Loucy (cell line): ENCODE data around the gene TUBB6.

Experiments used
- H2AFZ ChIP-seq: fragments of 200-600 bp; sonication (generic); 2 replicates; pipeline ENCODE4 v1.6.0; 2016; ENCODE audit warnings: antibody characterized with exemption, mild to moderate bottlenecking, low read length, moderate library complexity
- H3F3A ChIP-seq: fragments of 200-600 bp; 2 replicates; pipeline ENCODE4 v1.6.0; 2016; ENCODE audit warnings: antibody characterized with exemption, low read depth, mild to moderate bottlenecking
- H3K27me3 ChIP-seq: fragments of 200-600 bp; sonication (generic); 2 replicates; pipeline ENCODE4 v1.6.1; 2014; ENCODE audit warnings: low read length, mild to moderate bottlenecking; ENCODE audit not compliant: insufficient read depth, poor library complexity, severe bottlenecking
- H3K36me3 ChIP-seq: fragments of 200-600 bp; sonication (generic); 2 replicates; pipeline ENCODE4 v1.6.1; 2016; ENCODE audit warnings: low read length; ENCODE audit not compliant: insufficient read depth
- H3K4me1 ChIP-seq: fragments of 200-600 bp; sonication (generic); 2 replicates; pipeline ENCODE4 v1.5.1; 2014; ENCODE audit warnings: low read length, mild to moderate bottlenecking; ENCODE audit not compliant: insufficient read depth, poor library complexity, severe bottlenecking
- H3K4me2 ChIP-seq: fragments of 200-600 bp; sonication (generic); 2 replicates; pipeline ENCODE4 v1.6.0; 2014; ENCODE audit warnings: antibody characterized with exemption, low read length, low read depth, mild to moderate bottlenecking; ENCODE audit not compliant: poor library complexity, severe bottlenecking
- H3K4me3 ChIP-seq: fragments of 200-600 bp; sonication (generic); 2 replicates; pipeline ENCODE4 v1.5.1; 2014; ENCODE audit warnings: low read length, mild to moderate bottlenecking, mixed read lengths; ENCODE audit not compliant: poor library complexity, severe bottlenecking
- H3K79me2 ChIP-seq: fragments of 200-600 bp; sonication (generic); 2 replicates; pipeline ENCODE4 v1.6.1; 2014; ENCODE audit warnings: low read length; ENCODE audit not compliant: insufficient read depth
- H3K9ac ChIP-seq: fragments of 200-600 bp; sonication (generic); 2 replicates; pipeline ENCODE4 v1.6.0; 2014; ENCODE audit warnings: mild to moderate bottlenecking, low read depth, low read length, moderate library complexity; ENCODE audit not compliant: poor library complexity, severe bottlenecking
- H3K9me2 ChIP-seq: fragments of 200-600 bp; sonication (generic); replicated peaks from 2 replicates; pipeline ENCODE4 v1.6.1; 2016; ENCODE audit warnings: low read depth, low read length, mixed read lengths
- H3K9me3 ChIP-seq: fragments of 200-600 bp; sonication (generic); 2 replicates; pipeline ENCODE4 v1.6.1; 2014; ENCODE audit warnings: mild to moderate bottlenecking, antibody characterized with exemption, low read length, low read depth; ENCODE audit not compliant: insufficient read depth
- H4K20me1 ChIP-seq: fragments of 200-600 bp; sonication (generic); 2 replicates; pipeline ENCODE4 v1.6.0; 2014; ENCODE audit warnings: antibody characterized with exemption, low read length, mild to moderate bottlenecking; ENCODE audit not compliant: insufficient read depth, poor library complexity, severe bottlenecking
- EZH2phosphoT487 ChIP-seq: fragments of 200-600 bp; IDR thresholded peaks from 2 replicates; pipeline ENCODE4 v1.6.1; 2018; ENCODE audit warnings: antibody characterized with exemption, mild to moderate bottlenecking, moderate library complexity, borderline replicate concordance
- TF ChIP-seq, protein P1 (sequence below): fragments of 200-600 bp; sonication (generic); conservative IDR thresholded peaks from 2 replicates; pipeline ENCODE4 v1.5.1; 2014; ENCODE audit warnings: mild to moderate bottlenecking, antibody characterized with exemption, low read length

TUBB6 gene

DNA sequence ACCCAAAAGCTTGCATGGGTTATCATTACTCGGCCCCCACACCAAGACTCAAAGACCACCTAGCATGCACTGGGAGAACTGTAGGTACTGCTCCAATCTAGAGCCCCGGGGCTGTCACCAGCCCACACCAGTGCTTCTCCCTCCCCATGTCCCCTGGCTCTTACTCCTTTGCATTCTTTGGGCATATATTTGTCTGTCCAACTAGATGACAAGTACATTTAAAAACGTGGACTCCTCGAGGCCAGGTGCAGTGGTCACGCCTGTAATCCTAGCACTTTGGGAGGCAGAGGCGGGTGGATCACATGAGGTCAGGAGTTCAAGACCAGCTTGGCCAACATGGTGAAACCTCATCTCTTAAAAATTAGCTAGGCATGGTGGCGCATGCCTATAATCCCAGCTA lies 61.2 kb downstream of the TUBB6 start:
- Histone ChIP-seq H3K9me2 (no peaks in the 10 kb centered on the region), H3F3A (no peaks in the 10 kb centered on the region; the same call in 1 of the 2 replicates), H3K9me3 (no peaks in the 10 kb centered on the region), H3K4me1 (peaks cover 29% of the 10 kb centered on the region), H3K4me2 (no peak overlapping the region), H3K79me2 (peaks cover 75% of the 10 kb centered on the region), H2AFZ (no peak overlapping the region), H3K9ac (no peak overlapping the region), H4K20me1 (peaks cover 48% of the 10 kb centered on the region), H3K4me3 (no peak overlapping the region), H3K36me3 (peaks cover 40% of the 10 kb centered on the region; the same call in 1 of the 2 replicates), H3K27me3 (no peaks in the 10 kb centered on the region)
- TF ChIP-seq, protein P1, sequence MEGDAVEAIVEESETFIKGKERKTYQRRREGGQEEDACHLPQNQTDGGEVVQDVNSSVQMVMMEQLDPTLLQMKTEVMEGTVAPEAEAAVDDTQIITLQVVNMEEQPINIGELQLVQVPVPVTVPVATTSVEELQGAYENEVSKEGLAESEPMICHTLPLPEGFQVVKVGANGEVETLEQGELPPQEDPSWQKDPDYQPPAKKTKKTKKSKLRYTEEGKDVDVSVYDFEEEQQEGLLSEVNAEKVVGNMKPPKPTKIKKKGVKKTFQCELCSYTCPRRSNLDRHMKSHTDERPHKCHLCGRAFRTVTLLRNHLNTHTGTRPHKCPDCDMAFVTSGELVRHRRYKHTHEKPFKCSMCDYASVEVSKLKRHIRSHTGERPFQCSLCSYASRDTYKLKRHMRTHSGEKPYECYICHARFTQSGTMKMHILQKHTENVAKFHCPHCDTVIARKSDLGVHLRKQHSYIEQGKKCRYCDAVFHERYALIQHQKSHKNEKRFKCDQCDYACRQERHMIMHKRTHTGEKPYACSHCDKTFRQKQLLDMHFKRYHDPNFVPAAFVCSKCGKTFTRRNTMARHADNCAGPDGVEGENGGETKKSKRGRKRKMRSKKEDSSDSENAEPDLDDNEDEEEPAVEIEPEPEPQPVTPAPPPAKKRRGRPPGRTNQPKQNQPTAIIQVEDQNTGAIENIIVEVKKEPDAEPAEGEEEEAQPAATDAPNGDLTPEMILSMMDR = no peak
- no peak for TF ChIP-seq EZH2phosphoT487

DNA sequence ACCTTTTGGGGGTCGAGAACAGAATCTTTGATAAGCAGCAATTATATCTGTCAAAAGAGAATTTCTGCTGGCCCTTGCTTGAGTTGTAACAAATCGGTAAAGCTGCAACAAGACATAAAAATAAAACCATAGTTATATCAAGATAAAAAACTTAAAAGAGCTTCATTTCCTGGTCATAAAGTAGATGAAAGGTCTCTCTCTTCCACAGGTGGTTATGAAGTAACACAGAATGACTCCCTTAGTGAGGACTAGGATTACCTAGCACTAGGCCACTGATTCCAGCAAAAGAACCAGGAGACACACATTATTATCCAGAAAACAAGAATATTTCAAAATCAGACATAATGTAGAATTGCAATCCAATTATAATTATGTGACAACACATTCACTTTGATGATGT lies 63.5 kb downstream of the TUBB6 start:
- peaks cover 64% of the 10 kb centered on the region for H4K20me1 ChIP-seq
- TF ChIP-seq, protein P1 = no peak
- no peak for TF ChIP-seq EZH2phosphoT487
- peak overlapping the region; percentile 96 for H3K4me2 ChIP-seq

DNA sequence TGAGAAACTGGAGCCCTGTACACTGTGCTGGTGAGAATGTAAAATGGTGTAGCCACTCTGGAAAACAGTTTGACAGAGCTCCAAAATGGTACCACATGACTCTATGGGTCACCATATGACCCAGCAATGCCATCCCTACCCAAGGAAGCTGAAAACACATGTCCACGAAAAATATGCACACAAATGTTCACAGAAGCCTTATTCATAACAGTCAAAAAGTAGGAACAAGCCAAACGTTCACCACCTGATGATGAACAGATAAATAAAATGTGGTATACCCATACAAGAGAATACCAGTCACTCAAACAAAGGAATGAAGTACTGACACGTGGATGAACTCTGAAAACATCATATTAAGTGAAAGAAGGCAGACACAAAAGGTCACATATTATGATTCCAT lies 64.4 kb downstream of the TUBB6 start:
- H3K4me3 ChIP-seq = peak overlapping the region; percentile 88
- H3K4me2 ChIP-seq = peak overlapping the region; percentile 96
- peaks cover 41% of the 10 kb centered on the region for H3K4me1 ChIP-seq
- no peak overlapping the region for H2AFZ ChIP-seq
- peaks cover 14% of the 10 kb centered on the region; the same call in 1 of the 2 replicates for H3K36me3 ChIP-seq
- peaks cover 64% of the 10 kb centered on the region for H4K20me1 ChIP-seq
- no peak for TF ChIP-seq EZH2phosphoT487
- TF ChIP-seq, protein P1 = no peak
- H3F3A ChIP-seq = no peaks in the 10 kb centered on the region; the same call in 1 of the 2 replicates
- H3K9ac ChIP-seq = no peak overlapping the region
- no peaks in the 10 kb centered on the region for H3K27me3 ChIP-seq
- H3K9me2 ChIP-seq = no peaks in the 10 kb centered on the region
- H3K79me2 ChIP-seq = peaks cover 87% of the 10 kb centered on the region
- no peaks in the 10 kb centered on the region for H3K9me3 ChIP-seq

More for the DNA sequence above, 63.5 kb downstream of the TUBB6 start:
- H3K79me2 ChIP-seq = peaks cover 92% of the 10 kb centered on the region
- H3K9me3 ChIP-seq = no peaks in the 10 kb centered on the region
- no peaks in the 10 kb centered on the region; the same call in 1 of the 2 replicates for H3F3A ChIP-seq
- peak overlapping the region; percentile 20 for H3K9ac ChIP-seq
- H3K27me3 ChIP-seq = no peaks in the 10 kb centered on the region
- no peak overlapping the region for H2AFZ ChIP-seq
- no peaks in the 10 kb centered on the region for H3K9me2 ChIP-seq
- H3K36me3 ChIP-seq = peaks cover 22% of the 10 kb centered on the region; the same call in 1 of the 2 replicates
- peaks cover 41% of the 10 kb centered on the region for H3K4me1 ChIP-seq
- peak overlapping the region; percentile 47 for H3K4me3 ChIP-seq
